Activated CD8-positive, alpha-beta memory T cell treated with anti-CD3 and anti-CD28 coated beads, Interleukin-2, amount 50 U/mL, for 48 hours (primary cell): ENCODE data around the gene S100A6.
"Not testable (repeated sequence)": the region's sequence is repeated elsewhere in the genome, so short reads cannot be mapped to it uniquely, and the experiment has no call there.

Source experiments
- DNase-seq: peaks from one replicate; pipeline ENCODE4 v3.0.0-alpha.2; 2020

The S100A6 gene

DNA sequence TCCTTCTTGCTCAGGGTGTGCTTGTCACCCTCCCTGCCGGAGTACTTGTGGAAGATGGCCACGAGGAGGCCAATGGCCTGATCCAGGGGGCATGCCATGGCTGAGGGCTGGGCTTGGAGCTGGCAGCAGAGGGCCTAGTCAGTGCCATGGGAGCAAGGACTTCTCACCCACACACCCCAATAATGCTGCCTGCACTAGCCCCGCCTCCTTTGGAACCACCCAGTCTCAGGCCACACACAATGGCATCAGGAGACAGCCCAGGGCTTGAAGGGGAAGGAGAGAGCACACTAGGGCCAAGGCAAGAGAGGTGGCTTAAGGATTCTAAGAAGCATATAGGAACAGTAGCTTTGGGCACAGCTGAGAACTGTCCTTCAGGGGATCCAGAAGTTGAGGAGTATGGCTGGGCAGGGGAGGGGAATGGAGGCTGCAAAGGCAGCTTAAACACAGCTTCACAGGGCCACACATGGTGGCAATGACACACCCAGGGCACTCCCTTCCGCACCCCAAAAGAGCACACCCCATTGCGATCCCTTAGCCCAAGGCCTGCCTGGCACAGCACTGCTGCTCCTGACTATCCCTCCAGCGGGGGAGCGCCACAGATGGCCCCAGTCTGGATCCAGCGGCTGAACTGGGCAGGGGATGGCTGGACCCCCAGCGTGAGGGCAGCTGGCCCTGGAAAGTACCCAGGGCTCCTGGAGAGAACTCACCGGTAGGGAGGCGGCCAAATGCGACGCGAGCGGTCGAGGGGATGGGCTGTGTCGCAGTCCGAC is at the start of gene S100A6:
Gene S100A6, minus strand, starts transcription at position 750 of the 770 bp plus-strand sequence. Its CDS starts 652 bp downstream, at position 98.
- peak; percentile 72 for DNase-seq

DNA sequence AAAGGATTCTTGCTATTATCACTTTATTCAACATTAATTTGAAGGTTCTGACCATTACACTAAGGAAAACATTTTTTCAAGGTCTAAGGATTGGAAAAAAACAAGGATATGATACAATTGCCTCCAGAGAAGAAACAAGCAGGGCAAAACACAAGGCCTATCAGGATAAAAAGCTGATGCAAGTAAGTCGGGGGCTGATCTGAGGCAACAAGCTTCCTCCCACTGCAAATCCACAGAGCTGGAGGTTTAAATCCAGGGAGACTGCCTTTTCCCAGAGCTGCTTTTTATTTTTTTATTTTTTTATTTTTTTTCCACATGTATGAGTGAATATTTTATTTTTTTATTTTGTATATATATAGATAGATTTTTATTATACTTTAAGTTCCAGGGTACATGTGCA is 49.2 kb upstream of the S100A6 start:
- DNase-seq, result no peak

DNA sequence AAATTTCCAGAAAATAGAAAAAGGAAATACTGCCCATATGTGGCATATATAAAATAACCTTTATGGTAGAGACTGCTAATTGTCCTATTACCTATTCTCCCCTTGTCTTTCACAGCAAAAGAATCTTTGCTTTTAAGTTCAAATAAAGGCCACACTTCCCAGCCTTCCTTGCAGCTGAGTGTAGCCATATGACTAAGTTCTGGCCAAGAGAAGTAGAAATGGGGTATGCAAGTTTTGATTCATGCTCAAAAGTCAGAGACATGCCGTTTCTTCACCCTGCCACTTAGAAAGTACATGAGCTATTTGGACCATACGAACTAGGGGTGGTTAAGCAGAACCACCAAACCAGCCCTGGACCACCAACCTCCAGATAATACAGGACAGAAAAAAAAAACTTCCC is 48.2 kb upstream of the S100A6 start:
- DNase-seq, result no peak

DNA sequence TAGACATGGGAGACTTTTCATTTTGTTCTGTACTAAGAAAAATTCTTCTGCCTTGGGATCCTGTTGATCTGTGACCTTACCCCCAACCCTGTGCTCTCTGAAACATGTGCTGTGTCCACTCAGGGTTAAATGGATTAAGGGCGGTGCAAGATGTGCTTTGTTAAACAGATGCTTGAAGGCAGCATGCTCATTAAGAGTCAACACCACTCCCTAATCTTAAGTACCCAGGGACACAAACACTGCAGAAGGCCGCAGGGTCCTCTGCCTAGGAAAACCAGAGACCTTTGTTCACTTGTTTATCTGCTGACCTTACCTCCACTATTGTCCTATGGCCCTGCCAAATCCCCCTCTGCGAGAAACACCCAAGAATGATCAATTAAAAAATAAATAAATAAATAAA is 47.7 kb upstream of the S100A6 start:
- DNase-seq, result not testable (repeated sequence)

DNA sequence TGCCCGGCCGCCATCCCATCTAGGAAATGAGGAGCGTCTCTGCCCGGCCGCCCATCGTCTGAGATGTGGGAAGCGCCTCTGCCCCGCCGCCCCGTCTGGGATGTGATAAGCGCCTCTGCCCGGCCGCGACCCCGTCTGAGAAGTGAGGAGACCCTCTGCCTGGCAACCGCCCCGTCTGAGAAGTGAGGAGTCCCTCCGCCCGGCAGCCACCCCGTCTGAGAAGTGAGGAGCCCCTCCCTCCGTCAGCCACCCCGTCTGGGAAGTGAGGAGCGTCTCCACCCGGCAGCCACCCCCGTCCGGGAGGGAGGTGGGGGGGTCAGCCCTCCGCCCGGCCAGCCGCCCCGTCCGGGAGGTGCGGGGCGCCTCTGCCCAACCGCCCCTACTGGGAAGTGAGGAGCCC is 47.0 kb upstream of the S100A6 start:
- DNase-seq, result not testable (repeated sequence)

DNA sequence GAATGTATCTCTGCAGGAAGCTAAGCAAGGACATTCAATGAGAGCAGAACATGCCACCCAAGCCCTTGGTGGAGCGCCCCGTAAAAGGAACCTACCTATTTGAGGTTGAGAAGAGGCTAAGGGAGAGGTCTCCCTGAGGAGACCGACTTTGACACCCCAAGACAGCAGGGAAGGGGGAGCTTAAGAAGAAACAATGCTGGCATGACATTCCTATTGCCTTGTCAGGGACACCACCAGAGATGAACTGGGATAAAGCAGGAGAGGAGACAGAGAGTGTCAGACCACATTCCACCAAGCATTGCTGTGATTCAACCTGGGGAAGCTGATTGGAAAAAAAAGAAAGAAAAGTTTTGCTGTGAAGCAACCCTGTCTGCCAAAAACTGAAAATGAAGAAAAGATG is 43.1 kb upstream of the S100A6 start:
- DNase-seq, result no peak

DNA sequence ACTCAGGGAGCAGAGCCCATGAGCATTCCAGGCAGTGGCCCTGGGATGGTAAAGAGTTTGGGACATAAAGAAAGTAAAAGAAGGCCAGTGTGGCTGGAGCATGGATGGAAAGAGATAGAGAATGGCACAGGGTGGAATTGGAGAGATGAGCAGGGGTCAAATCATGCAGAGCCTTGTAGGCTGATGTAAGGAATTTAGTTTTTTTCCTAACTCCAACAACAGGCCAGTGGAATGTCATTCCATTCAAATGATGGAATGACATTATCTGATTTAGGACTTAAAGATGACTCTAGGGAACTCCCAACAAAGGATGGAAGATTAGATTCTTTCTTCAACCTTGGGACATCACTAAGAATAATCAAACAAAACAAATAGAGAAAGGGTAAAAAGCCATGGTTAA is 42.7 kb upstream of the S100A6 start:
- DNase-seq, result no peak

DNA sequence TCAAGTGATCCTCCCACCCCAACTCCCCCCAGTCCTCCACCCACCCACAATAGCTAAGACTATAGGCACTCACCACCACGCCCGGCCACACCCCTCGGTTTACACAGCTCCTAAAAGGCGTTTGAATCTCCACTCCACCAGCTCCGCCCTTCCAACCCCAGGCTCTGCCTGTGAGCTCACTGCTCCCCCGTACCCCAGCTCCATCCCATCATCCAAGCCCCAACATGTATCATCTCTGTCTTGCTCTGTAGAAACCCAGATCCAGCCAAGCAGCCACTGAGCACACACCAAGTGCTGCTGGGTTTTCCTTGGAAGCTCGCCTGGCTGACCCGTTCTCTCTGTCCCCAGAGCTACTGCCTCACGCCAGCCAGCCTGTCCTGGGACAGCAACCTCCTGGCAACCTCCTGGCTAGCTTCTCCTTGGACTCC is 41.8 kb upstream of the S100A6 start:
- DNase-seq, result no peak

DNA sequence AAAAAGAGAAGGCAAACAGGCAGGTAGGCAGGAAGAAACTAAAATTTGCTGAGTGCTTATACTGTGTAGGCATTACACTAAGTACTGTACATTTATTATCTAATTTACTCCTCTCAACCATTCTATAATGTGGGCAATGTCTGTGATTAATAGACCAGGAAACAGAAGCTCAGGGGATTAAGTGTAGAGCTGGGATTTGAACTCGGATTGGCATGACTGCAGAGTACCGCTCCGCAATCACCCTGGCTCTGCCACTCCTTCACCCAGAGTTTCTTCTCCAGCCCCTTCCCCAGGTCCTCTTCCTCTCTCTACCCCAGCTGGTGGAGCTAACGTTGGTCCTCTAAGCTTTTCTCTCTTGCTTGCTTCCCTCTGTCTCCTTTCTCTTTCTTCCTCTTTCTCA is 41.3 kb upstream of the S100A6 start:
- DNase-seq, result no peak

DNA sequence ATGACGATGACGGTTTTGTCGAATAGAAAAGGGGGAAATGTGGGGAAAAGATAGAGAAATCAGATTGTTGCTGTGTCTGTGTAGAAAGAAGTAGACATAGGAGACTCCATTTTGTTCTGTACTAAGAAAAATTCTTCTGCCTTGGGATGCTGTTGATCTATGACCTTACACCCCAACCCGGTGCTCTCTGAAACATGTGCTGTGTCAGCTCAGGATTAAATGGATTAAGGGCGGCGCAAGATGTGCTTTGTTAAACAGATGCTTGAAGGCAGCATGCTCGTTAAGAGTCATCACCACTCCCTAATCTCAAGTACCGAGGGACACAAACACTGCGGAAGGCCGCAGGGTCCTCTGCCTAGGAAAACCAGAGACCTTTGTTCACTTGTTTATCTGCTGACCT is 39.7 kb upstream of the S100A6 start:
- DNase-seq, result not testable (repeated sequence)

DNA sequence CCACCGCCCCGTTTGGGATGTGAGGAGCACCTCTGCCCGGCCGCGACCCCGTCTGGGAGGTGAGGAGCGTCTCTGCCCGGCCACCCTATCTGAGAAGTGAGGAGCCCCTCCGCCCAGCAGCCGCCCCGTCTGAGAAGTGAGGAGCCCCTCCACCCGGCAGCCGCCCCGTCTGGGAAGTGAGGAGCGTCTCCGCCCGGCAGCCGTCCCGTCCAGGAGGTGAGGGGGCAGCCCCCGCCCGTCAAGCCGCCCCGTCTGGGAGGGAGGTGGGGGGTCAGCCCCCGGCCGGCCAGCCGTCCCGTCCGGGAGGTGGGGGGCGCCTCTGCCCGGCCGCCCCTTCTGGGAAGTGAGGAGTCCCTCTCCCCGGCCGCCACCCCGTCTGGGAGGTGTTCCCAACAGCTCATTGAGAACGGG is 39.3 kb upstream of the S100A6 start:
- DNase-seq, result not testable (repeated sequence)

DNA sequence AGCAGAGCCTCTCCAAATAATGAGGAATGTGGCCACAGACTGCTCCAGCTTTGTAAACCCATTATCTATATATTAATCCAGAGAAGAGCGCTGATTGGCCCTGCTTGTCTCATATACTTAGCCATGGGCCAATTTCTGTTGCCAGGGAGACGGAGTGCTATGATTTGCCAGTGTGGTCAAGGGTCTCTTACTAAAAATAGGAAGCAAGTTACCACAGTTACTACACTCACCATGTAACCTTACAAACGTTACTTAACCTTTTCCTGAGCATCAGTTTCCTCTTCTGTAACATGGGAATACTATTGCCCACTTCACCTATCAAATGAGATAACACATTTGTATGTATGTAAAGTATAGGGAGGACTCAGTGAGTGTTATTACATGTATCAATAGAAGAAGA is 37.6 kb upstream of the S100A6 start:
- DNase-seq, result no peak

DNA sequence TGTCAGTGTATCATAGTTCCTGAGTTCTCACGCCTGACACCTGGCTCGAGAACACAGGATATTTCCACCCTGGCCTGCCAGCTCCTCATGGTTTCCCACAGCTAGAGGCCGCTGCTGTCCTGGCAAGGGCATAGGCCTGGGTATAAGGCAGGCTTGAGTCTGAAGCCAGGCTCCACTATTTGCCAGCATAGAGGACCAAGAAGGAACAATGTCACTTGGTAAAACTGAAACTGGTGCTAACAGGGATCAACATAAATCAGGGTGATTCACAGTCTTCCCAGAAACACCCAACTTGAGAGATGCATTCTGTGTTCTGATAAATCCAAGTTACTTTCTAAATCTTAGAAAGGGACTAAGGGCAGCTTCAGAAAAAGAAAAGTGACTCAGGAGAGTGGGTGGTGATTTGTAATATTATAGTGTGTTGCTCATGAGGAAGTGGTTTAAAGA is 36.8 kb upstream of the S100A6 start:
- DNase-seq, result peak; percentile 77

DNA sequence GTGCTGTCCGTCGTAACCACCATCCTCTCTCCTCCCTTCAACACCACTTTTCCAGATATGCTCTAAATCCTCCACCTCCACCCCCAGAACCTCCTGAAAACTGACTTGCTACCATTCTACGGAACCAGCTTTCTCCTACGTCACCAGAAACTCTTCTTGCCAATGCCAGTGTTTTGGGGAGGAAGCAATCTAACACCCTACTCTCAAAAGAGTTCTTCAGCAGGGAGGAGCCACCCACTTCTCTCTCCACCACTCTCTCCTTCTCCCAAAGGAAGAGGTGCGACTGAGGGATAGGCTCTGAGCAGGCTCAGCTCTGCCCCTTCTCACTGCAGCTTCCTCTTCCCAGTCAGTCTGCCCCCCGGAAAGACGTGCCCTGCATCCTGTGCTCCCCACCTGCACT is 35.9 kb upstream of the S100A6 start:
- DNase-seq, result no peak

DNA sequence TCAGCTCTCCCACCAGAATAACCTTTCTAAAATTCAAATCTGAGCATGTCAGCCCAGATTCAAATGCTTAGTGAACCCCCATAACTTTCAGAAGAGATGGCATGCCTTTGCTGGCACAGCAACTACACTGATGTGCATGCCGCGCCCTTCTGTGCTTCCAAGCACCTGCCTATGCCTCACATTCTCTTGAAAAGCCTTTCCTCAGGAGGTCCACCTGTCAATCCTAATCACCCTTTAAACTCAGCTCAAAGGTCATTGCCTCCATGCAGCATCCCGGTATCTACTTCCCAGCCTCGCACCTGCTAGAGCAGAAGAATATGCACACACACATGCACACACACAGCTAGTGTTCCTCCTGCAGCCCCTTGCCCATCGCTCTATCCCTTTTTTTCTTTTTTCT is 35.1 kb upstream of the S100A6 start:
- DNase-seq, result no peak

DNA sequence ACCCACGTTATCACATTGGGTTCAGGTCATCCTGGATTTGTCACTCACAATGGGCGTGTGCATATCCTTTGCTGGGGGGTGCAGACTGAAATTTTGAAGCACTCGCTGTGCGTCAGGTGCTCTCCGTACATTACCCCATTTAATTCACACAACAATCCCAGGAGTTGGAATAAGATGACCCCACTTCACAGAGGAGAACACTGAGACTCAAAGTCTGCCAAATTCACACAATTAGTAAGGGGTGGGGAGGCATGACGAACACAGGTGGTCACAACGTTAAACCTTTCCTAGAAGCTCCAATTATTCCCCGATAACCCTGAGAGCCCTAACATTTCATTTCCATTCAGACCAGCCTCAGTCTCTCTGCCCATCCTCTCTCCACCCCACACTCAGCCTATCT is 33.7 kb upstream of the S100A6 start:
- DNase-seq, result no peak

DNA sequence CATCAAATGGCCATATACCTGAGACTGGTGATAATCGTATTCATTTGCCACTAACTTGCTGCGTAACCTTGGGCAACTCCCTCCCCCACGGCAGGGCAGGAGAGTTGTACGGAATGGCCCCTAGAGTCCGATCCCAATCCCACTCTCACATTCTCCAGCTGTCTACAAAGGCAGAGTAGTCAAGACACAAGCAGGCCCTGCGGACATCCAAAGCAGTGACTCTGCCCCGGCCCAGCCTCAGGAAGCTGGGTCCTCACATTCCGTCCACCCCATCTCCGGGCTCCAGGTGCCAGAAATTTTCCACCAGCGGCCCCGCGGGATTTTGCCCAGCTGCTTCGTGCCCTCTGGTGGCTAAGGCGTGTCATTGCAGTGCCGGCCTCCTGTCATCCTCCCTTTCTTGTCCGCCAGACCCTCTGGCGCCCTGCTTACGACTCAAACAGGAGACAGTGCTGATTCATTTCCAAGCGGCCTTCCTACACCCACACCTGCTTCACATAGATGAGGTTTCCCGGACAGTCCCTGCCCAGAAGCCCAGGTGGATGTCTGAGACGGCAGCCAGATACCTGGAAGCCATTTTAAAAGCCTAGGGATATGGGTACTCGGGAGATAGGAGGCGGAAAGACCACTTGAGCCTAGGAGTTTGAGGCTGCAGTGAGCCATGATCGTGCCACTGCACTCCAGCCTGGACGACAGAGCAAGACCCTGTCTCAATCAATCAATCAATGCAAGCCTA is 32.7 kb upstream of the S100A6 start:
- peak; percentile 95 for DNase-seq

DNA sequence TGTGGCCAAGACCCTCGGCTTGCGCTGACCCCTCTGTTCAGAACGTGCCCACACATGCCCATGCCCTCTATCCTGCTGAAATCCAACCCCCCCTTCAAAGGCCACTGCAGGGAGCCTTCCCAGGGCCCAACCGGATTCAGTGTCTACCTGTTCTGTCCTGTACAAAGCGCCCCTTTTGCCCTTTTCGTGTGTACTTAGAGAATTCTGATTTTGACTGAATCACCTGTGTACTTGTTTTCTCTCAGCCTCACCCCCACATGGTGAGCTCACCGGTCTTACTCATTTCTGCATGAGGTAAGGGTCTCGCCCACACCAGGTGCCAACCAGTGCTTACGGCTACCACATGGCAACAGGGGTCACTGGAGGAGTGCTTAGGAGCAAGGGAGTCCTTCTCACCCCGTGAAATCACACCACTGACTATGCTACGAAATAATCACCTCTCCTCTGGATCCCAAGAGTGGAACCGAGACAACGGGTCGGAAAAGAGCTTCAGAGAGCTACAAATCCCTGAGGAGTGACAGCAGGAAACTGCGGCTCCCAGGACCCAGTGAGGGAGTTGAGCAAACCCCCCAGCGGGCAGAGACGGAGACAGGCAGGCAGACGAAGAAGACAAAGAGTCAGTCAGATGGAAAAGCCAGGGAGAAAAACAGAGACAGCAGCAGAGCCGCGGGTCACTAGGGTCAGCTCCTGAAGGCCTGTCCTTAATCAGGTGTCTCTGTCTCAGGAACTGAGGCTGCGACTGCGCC is 32.0 kb upstream of the S100A6 start:
- peak; percentile 75 for DNase-seq

DNA sequence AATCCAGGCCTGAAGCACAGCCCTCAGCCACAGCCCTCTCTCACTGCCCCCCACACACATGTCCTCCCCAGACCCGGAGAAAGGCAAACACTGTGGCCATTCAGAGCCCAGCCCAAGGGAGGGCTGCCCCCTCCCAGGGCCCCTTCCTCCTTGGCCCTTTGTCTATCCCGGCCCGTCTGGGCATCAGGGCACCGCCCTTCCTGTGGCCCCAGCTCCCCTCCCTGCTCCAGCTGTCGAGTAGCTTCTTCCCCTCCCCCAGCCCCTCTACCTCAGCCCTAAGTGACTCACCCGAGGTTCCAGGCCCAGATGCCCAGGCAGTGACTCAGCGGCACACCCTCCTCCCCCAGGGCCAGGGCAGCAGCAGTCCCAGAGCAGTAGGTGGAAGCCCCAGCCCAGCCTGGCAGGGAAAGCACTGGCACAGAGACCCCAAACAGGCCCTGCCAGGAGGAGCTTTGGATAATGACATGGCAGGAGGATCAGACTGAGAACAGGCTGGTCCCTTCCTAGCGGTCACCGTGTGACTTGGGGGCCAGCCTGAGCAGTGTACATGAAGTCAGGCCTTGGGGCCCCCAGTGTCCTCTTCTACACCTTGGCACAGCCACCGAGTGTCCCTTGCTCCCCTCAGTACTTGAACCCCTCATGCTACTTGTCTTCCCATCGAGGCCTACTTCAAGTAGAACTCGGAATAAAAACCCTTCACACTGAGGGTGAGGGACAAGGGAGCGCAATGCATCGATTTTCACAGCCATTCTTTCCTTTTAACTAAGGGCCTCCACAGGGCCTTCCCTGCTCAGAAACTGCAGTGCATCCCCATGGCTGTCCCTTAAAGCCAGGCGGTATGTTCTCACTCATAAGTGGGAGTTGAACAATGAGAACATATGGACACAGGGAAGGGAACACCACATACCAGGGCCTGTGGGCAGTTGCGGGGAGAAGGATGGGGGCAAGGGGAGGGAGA is 30.9 kb upstream of the S100A6 start:
- DNase-seq, result peak; percentile 89

DNA sequence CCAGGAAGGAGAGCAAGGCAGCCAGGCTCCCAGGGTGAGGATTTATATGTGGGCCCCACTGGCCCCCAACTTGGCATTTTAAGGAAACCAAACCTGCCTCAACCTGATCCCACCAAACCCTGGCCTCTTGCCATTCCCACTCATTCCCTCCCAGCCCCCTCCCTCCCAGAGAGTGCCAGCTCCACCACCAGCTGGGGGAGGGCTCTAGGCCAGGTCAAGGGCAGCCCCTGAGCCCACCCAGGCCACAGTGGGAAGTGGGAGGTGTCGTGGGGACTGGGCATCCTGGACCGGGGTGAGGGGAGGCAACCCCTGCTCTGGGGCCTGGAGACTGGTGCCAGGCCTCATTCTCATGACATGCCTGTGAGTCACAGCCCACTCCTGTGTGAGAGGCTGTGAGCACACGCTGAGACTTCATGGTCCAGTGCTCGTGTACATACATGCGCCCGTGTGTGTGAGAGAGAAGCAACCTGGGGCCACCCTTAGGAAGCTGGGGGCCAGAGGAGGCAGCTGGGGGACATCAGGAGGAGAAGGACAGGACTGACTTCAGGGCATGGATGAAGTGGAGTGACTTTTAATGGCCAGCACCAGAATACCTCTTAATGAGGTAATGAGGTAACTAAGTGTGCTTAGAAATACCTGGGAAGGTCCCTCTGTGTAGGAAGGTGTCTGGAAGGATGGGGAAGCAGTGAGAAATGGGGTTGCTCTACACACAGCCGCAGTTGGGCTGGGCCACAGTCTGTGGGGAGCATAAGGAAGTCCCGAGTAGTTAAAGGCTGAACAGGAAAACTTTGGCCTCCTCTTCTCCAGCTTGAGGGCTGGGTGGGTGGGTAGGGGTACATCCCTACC is 30.0 kb upstream of the S100A6 start, which contains the start of gene S100A2:
Gene S100A2, minus strand, starts transcription at position 316 of the 846 bp plus-strand sequence. CDS start 1,967 bp downstream, outside the sequence.
- peak; percentile 79 for DNase-seq

DNA sequence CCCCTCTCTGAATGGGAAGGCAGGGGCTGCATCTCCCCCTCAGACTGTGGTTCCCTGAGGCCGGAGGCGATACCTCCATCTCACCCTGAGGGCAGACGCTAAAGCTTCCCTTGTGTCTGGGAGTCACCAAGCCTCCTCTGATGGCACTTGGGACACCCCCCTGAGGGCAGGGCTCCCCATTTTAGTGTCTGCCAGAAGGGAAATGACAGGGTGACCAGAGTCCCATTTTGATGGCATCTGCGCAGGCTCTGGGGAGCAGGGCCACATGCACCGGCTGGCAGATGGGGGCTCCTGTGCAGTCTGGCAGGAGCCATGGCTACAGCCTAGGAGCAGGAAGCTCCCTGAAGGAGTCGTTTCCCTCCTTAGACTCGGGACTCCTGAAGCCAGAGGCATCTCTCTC is 28.2 kb upstream of the S100A6 start:
- no peak for DNase-seq
